ENCODE measurements around the gene ACOT7. TPM values are rescaled to one million over a fixed set of nuclear protein-coding genes. Genes with fewer than 3 reads are reported as not detected.
A peak's percentile ranks its signal among the peaks of the same experiment; 100 is the strongest.
"Not testable (repeated sequence)": the region's sequence is repeated elsewhere in the genome, so short reads cannot be mapped to it uniquely, and the experiment has no call there.

ACOT7 gene
- total and polyA plus RNA-seq, 5 donors, result 5.9 to 9.5 (median 7.5) TPM

- intact Hi-C loops (cut with DNase I), result no loop called here
- no peak overlapping the region for H3K27ac ChIP-seq (ENCODE audit: low read length)
- WGBS, result 96% methylated on average over 8 of the region's 8 CpGs
- H3K4me1 ChIP-seq (ENCODE audit: control insufficient read depth, insufficient read depth, low read length), result no peaks in the 10 kb centered on the region
- H3K9me3 ChIP-seq (ENCODE audit: control insufficient read depth, low read length), result no peaks in the 10 kb centered on the region
- DNase-seq (peak in 1 of 3 donors; percentile 40), ATAC-seq (no peak)
- no peak overlapping the region for H3K4me3 ChIP-seq (ENCODE audit: low read length)
- H3K27me3 ChIP-seq (ENCODE audit: control insufficient read depth, insufficient read depth), result no peaks in the 10 kb centered on the region
These were observed 19.4 kb downstream of the ACOT7 start for GRCh38 chr1:6373961-6374720.

GRCh38 chr1:6372236-6372635 is 21.3 kb downstream of the ACOT7 start:
- intact Hi-C loops (cut with DNase I); ATAC-seq; H3K27ac ChIP-seq (ENCODE audit: low read length); DNase-seq; H3K4me1 ChIP-seq (ENCODE audit: control insufficient read depth, insufficient read depth, low read length); H3K9me3 ChIP-seq (ENCODE audit: control insufficient read depth, low read length); H3K27me3 ChIP-seq (ENCODE audit: control insufficient read depth, insufficient read depth); H3K4me3 ChIP-seq (ENCODE audit: low read length): not testable (repeated sequence)
- WGBS, result 70% methylated on average over 7 of the region's 7 CpGs

GRCh38 chr1:6370006-6370405 is 23.6 kb downstream of the ACOT7 start:
- H3K9me3 ChIP-seq (ENCODE audit: control insufficient read depth, low read length), result no peaks in the 10 kb centered on the region
- DNase-seq (peak in 1 of 3 donors; percentile 2), ATAC-seq (no peak)
- intact Hi-C loops (cut with DNase I), result no loop called here
- H3K4me3 ChIP-seq (ENCODE audit: low read length), result no peak overlapping the region
- 78% methylated on average over 4 of the region's 4 CpGs for WGBS
- no peaks in the 10 kb centered on the region for H3K27me3 ChIP-seq (ENCODE audit: control insufficient read depth, insufficient read depth)
- H3K4me1 ChIP-seq (ENCODE audit: control insufficient read depth, insufficient read depth, low read length), result no peaks in the 10 kb centered on the region
- H3K27ac ChIP-seq (ENCODE audit: low read length), result no peak overlapping the region

- Histone ChIP-seq H3K4me3 (ENCODE audit: low read length) (no peak overlapping the region), H3K27me3 (ENCODE audit: control insufficient read depth, insufficient read depth) (no peaks in the 10 kb centered on the region), H3K9me3 (ENCODE audit: control insufficient read depth, low read length) (no peaks in the 10 kb centered on the region), H3K4me1 (ENCODE audit: control insufficient read depth, insufficient read depth, low read length) (no peaks in the 10 kb centered on the region), H3K27ac (ENCODE audit: low read length) (no peak overlapping the region)
- ATAC-seq, result peak; percentile 62 to 88
- WGBS, result 91% methylated on average over 9 of the region's 9 CpGs
- intact Hi-C loops (cut with DNase I), result no loop called here
- DNase-seq, result peak in 2 of 3 donors; percentile 58 to 80
These were observed 26.1 kb downstream of the ACOT7 start for GRCh38 chr1:6367381-6368012.

- WGBS, result 85% methylated on average over 5 of the region's 5 CpGs
- DNase-seq (no peak), ATAC-seq (no peak)
- H3K9me3 ChIP-seq (ENCODE audit: control insufficient read depth, low read length), result no peaks in the 10 kb centered on the region
- H3K4me1 ChIP-seq (ENCODE audit: control insufficient read depth, insufficient read depth, low read length), result peaks cover 2% of the 10 kb centered on the region
- no peak overlapping the region for H3K27ac ChIP-seq (ENCODE audit: low read length)
- H3K4me3 ChIP-seq (ENCODE audit: low read length), result no peak overlapping the region
- H3K27me3 ChIP-seq (ENCODE audit: control insufficient read depth, insufficient read depth), result no peaks in the 10 kb centered on the region
- intact Hi-C loops (cut with DNase I), result no loop called here
These were observed 28.5 kb downstream of the ACOT7 start for GRCh38 chr1:6365047-6365446.

GRCh38 chr1:6363085-6363884 is 30.3 kb downstream of the ACOT7 start:
- ATAC-seq; H3K4me3 ChIP-seq (ENCODE audit: low read length): not testable (repeated sequence)
- intact Hi-C loops (cut with DNase I), result loop anchor here in 3 of 4 donors (5.0 kb wide), 2 partner anchors 39 to 44 kb away; no protein-coding TSS in a partner anchor

GRCh38 chr1:6361124-6361775 is 32.3 kb downstream of the ACOT7 start:
- ATAC-seq (no peak), DNase-seq (peak in 1 of 3 donors; percentile 19)

More at GRCh38 chr1:6363085-6363884, 30.3 kb downstream of the ACOT7 start:
- WGBS, result 38% methylated on average over 20 of the region's 20 CpGs
- not testable (repeated sequence) for H3K4me1 ChIP-seq (ENCODE audit: control insufficient read depth, insufficient read depth, low read length); H3K27me3 ChIP-seq (ENCODE audit: control insufficient read depth, insufficient read depth); H3K9me3 ChIP-seq (ENCODE audit: control insufficient read depth, low read length); H3K27ac ChIP-seq (ENCODE audit: low read length)
- DNase-seq, result peak; percentile 75 to 87 (median 86)

GRCh38 chr1:6360517-6361070 is 33.0 kb downstream of the ACOT7 start:
- Histone ChIP-seq H3K4me3 (ENCODE audit: low read length) (no peak overlapping the region), H3K9me3 (ENCODE audit: control insufficient read depth, low read length) (no peaks in the 10 kb centered on the region), H3K4me1 (ENCODE audit: control insufficient read depth, insufficient read depth, low read length) (peaks cover 2% of the 10 kb centered on the region), H3K27ac (ENCODE audit: low read length) (no peak overlapping the region), H3K27me3 (ENCODE audit: control insufficient read depth, insufficient read depth) (no peaks in the 10 kb centered on the region)
- WGBS, result 66% methylated on average over 9 of the region's 9 CpGs
- intact Hi-C loops (cut with DNase I), result loop anchor here in 3 of 4 donors (5.0 kb wide), 2 partner anchors 42 to 47 kb away; no protein-coding TSS in a partner anchor
- ATAC-seq (no peak), DNase-seq (peak in 1 of 3 donors; percentile 20)

More at GRCh38 chr1:6361124-6361775, 32.3 kb downstream of the ACOT7 start:
- H3K27me3 ChIP-seq (ENCODE audit: control insufficient read depth, insufficient read depth), result no peaks in the 10 kb centered on the region
- 92% methylated on average over 13 of the region's 13 CpGs for WGBS
- no peak overlapping the region for H3K4me3 ChIP-seq (ENCODE audit: low read length)
- peaks cover 2% of the 10 kb centered on the region for H3K4me1 ChIP-seq (ENCODE audit: control insufficient read depth, insufficient read depth, low read length)
- no peaks in the 10 kb centered on the region for H3K9me3 ChIP-seq (ENCODE audit: control insufficient read depth, low read length)
- no peak overlapping the region for H3K27ac ChIP-seq (ENCODE audit: low read length)
- intact Hi-C loops (cut with DNase I), result loop anchor here in 3 of 4 donors (5.0 kb wide), 2 partner anchors 41 to 46 kb away; no protein-coding TSS in a partner anchor

- intact Hi-C loops (cut with DNase I), result loop anchor here in 3 of 4 donors (5.0 kb wide), 2 partner anchors 42 to 47 kb away; no protein-coding TSS in a partner anchor
- ATAC-seq, result no peak
- 71% methylated on average over 9 of the region's 9 CpGs for WGBS
These were observed 33.5 kb downstream of the ACOT7 start for GRCh38 chr1:6360117-6360496.

More at GRCh38 chr1:6360117-6360496, 33.5 kb downstream of the ACOT7 start:
- peak in 1 of 3 donors; percentile 41 for DNase-seq
- Histone ChIP-seq H3K4me1 (ENCODE audit: control insufficient read depth, insufficient read depth, low read length) (peaks cover 2% of the 10 kb centered on the region), H3K27me3 (ENCODE audit: control insufficient read depth, insufficient read depth) (no peaks in the 10 kb centered on the region), H3K4me3 (ENCODE audit: low read length) (no peak overlapping the region), H3K9me3 (ENCODE audit: control insufficient read depth, low read length) (no peaks in the 10 kb centered on the region), H3K27ac (ENCODE audit: low read length) (no peak overlapping the region)

All from right cardiac atrium (tissue), 5 donors.